B cell (primary cell): ENCODE data around the gene TMEM232. TPM values are rescaled to one million over a fixed set of nuclear protein-coding genes. Genes with fewer than 3 reads are reported as not detected.

Experiments
- ATAC-seq: fragments of 200-7000 bp; cut with Tn5 transposase; one replicate; pipeline ENCODE4 v1.10.0; 2021; ENCODE audit warnings: low read depth, mild to moderate bottlenecking, moderate number of reproducible peaks, moderate library complexity
- CTCF ChIA-PET: fragments of 350-600 bp; sonication (Branson Sonifier 250); formaldehyde crosslinking; loops from one replicate; lab custom pipeline; 2021; ENCODE audit warnings: antibody characterized with exemption, inconsistent platforms; lab: Charles Lee
- POLR2A ChIA-PET: fragments of 350-600 bp; sonication (Branson Sonifier 250); formaldehyde crosslinking; loops from one replicate; lab custom pipeline; 2021; ENCODE audit warnings: antibody characterized with exemption; lab: Charles Lee
- DNase-seq: peaks from one replicate; pipeline ENCODE4 v3.0.0; 2013
- H2AFZ ChIP-seq: 2 replicates; pipeline ENCODE4 v1.6.1; 2012; ENCODE audit warnings: mild to moderate bottlenecking, low read depth, low read length; ENCODE audit not compliant: insufficient read depth, poor library complexity, severe bottlenecking
- H3K27ac ChIP-seq, 2 donors: 1 replicate in 1 of 2; 2 replicates in 1 of 2; pipeline ENCODE4 v1.5.1; 2012 to 2013; ENCODE audit warnings: low read length in 2 of 2, mild to moderate bottlenecking in 2 of 2, moderate library complexity in 1 of 2
- H3K27me3 ChIP-seq, 4 experiments: fragments of 200-600 bp in 1 of 4; sonication (generic) in 1 of 4; replicated peaks in 1 of 4; 1 replicate in 2 of 4; 2 replicates in 2 of 4; pipeline versions ENCODE4 v1.6.1 to v1.7.0; 2013 to 2016; ENCODE audit warnings: low read length in 3 of 4, mild to moderate bottlenecking in 2 of 4, mixed read lengths in 1 of 4, moderate library complexity in 1 of 4; ENCODE audit not compliant: insufficient read depth in 4 of 4, control insufficient read depth in 3 of 4; ENCODE audit errors: control extremely low read depth in 1 of 4
- H3K36me3 ChIP-seq, 2 experiments: replicated peaks in 1 of 2; 1 replicate in 1 of 2; 2 replicates in 1 of 2; pipeline versions ENCODE4 v1.6.1 to v1.7.1; 2013; ENCODE audit warnings: low read length in 1 of 2; ENCODE audit not compliant: insufficient read depth in 2 of 2, control insufficient read depth in 1 of 2; ENCODE audit errors: control extremely low read depth in 1 of 2, extremely low read depth in 1 of 2
- H3K4me1 ChIP-seq, 2 donors: fragments of 200-600 bp in 1 of 2; sonication (generic) in 1 of 2; 1 replicate in 1 of 2; 2 replicates in 1 of 2; pipeline versions ENCODE4 v1.5.1 to v1.6.1; 2013 to 2017; ENCODE audit warnings: low read length in 2 of 2; ENCODE audit not compliant: control insufficient read depth in 2 of 2, insufficient read depth in 2 of 2
- H3K4me2 ChIP-seq: replicated peaks from 2 replicates; pipeline ENCODE3; 2012; ENCODE audit warnings: mild to moderate bottlenecking, low read depth, low read length; ENCODE audit not compliant: poor library complexity, severe bottlenecking
- H3K4me3 ChIP-seq, 5 experiments: fragments of 200-600 bp in 1 of 5; sonication (generic) in 1 of 5; 1 replicate in 3 of 5; 2 replicates in 2 of 5; pipeline versions ENCODE4 v1.5.1 to v1.7.0; 2011 to 2016; ENCODE audit warnings: low read length in 4 of 5, mild to moderate bottlenecking in 4 of 5, low read depth in 2 of 5, control low read depth in 1 of 5, moderate library complexity in 1 of 5; ENCODE audit not compliant: insufficient read depth in 1 of 5; ENCODE audit errors: control extremely low read depth in 1 of 5, extremely low read depth in 1 of 5
- H3K79me2 ChIP-seq: fragments of 200-600 bp; sonication (generic); one replicate; pipeline ENCODE4 v1.6.0; 2016; ENCODE audit warnings: low read length; ENCODE audit not compliant: control insufficient read depth, insufficient read depth
- H3K9ac ChIP-seq: fragments of 200-600 bp; sonication (generic); 2 replicates; pipeline ENCODE4 v1.6.1; 2017; ENCODE audit warnings: mild to moderate bottlenecking, low read length, moderate library complexity
- H3K9me3 ChIP-seq, 3 donors: one replicate each; pipeline versions ENCODE4 v1.6.1 to v1.7.1; 2013; ENCODE audit warnings: low read length in 2 of 3; ENCODE audit not compliant: control insufficient read depth in 2 of 3, insufficient read depth in 1 of 3; ENCODE audit errors: control extremely low read depth in 1 of 3
- H4K20me1 ChIP-seq: 2 replicates; pipeline ENCODE4 v1.6.0; 2012; ENCODE audit warnings: mild to moderate bottlenecking, low read length; ENCODE audit not compliant: insufficient read depth, control insufficient read depth, poor library complexity, severe bottlenecking
- H3K27ac Mint-ChIP-seq: one replicate; pipeline ENCODE4 v1.8.0; 2021; ENCODE audit warnings: mixed read lengths
- H3K27me3 Mint-ChIP-seq: one replicate; pipeline ENCODE4 v1.8.0; 2021; ENCODE audit warnings: mixed read lengths
- H3K4me1 Mint-ChIP-seq: one replicate; pipeline ENCODE4 v1.8.0; 2021; ENCODE audit warnings: mixed read lengths
- H3K4me3 Mint-ChIP-seq: one replicate; pipeline ENCODE4 v1.8.0; 2021; ENCODE audit warnings: mixed read lengths
- H3K9me3 Mint-ChIP-seq: one replicate; pipeline ENCODE4 v1.8.0; 2022; ENCODE audit warnings: mixed read lengths; ENCODE audit not compliant: insufficient read depth
- CTCF ChIP-seq: fragments of 200-600 bp; IDR thresholded peaks from one replicate; pipeline ENCODE4 v1.8.0; 2022; ENCODE audit warnings: antibody characterized with exemption, mild to moderate bottlenecking
- EZH2 ChIP-seq: IDR thresholded peaks from 2 replicates; pipeline ENCODE4 v1.6.1; 2012; ENCODE audit warnings: borderline replicate concordance, low read depth, mild to moderate bottlenecking, moderate library complexity, low read length; ENCODE audit not compliant: insufficient read depth, poor library complexity, severe bottlenecking
- WGBS: methylation state at CpG from one replicate; pipeline ENCODE4 v1.1.5; 2013; ENCODE audit warnings: missing lambda C conversion rate; ENCODE audit not compliant: insufficient coverage; 5-methylcytosine and 5-hydroxymethylcytosine counted together
- intact Hi-C: fragments of 100-400 bp; cut with micrococcal nuclease; formaldehyde crosslinking; loops from one replicate; pipeline ENCODE4 v1.10.0; 2022
- polyA plus RNA-seq: library from polyadenylated mRNA; depleted of rRNA; stranded (reverse); fragments of >200 nt; gene quantifications from 2 replicates; pipeline ENCODE4 v1.2.3, GENCODE V29; 2012
- total RNA-seq, 2 donors: library from RNA; stranded (reverse); fragments of 120-200 nt in 1 of 2; gene quantifications; 1 replicate in 1 of 2; 2 replicates in 1 of 2; pipeline versions ENCODE4 v1.2.3 to v1.2.4, GENCODE V29; 2013 to 2022

TMEM232 gene
- total and polyA plus RNA-seq, 2 donors (not counting 1 experiment from before 2014, with no cell fraction given) = 0.49 to 2.9 TPM

- no peak overlapping the region for H3K27ac ChIP-seq
- H3K27me3 ChIP-seq = no peaks in the 10 kb centered on the region
- ChIA-PET POLR2A (no interaction called here), CTCF (no interaction called here)
- H3K4me1 Mint-ChIP-seq = no peaks in the 10 kb centered on the region
- TF ChIP-seq CTCF (no peak), EZH2 (no peak)
- intact Hi-C loops = no loop called here
- H2AFZ ChIP-seq = no peak overlapping the region
- H3K4me1 ChIP-seq = no peaks in the 10 kb centered on the region
- H3K36me3 ChIP-seq = no peaks in the 10 kb centered on the region
- H3K9ac ChIP-seq = no peak overlapping the region
- H3K4me3 Mint-ChIP-seq = no peak overlapping the region
- ATAC-seq = no peak
- H3K27me3 Mint-ChIP-seq = no peaks in the 10 kb centered on the region
- no peak overlapping the region for H3K27ac Mint-ChIP-seq
- no peaks in the 10 kb centered on the region for H3K9me3 Mint-ChIP-seq
- no peaks in the 10 kb centered on the region for H3K79me2 ChIP-seq
- DNase-seq = no peak
- H3K4me2 ChIP-seq = no peak overlapping the region
- H4K20me1 ChIP-seq = no peaks in the 10 kb centered on the region
- no CpG with 5 or more reads among the region's 4 CpGs for WGBS
- peaks cover 0 to 2% (median 0%) of the 10 kb centered on the region in 3 donors for H3K9me3 ChIP-seq
- H3K4me3 ChIP-seq = no peak overlapping the region
Observed at GRCh38 chr5:110496276-110496675, 230.2 kb downstream of the TMEM232 start.

- intact Hi-C loops = no loop called here
- no peak for ATAC-seq
- ChIA-PET CTCF (no interaction called here), POLR2A (no interaction called here)
- no peaks in the 10 kb centered on the region for H3K4me1 Mint-ChIP-seq
- no peaks in the 10 kb centered on the region for H3K79me2 ChIP-seq
- no peak overlapping the region for H3K4me2 ChIP-seq
- no peaks in the 10 kb centered on the region for H3K27me3 Mint-ChIP-seq
- no peak overlapping the region for H3K27ac Mint-ChIP-seq
- no peak for DNase-seq
- H3K27me3 ChIP-seq = no peaks in the 10 kb centered on the region
- H3K36me3 ChIP-seq = no peaks in the 10 kb centered on the region
- no peaks in the 10 kb centered on the region for H3K4me1 ChIP-seq
- H2AFZ ChIP-seq = no peak overlapping the region
- H3K9me3 ChIP-seq = peaks cover 0 to 2% (median 0%) of the 10 kb centered on the region in 3 donors
- no peak overlapping the region for H3K4me3 Mint-ChIP-seq
- H3K9ac ChIP-seq = no peak overlapping the region
- no peaks in the 10 kb centered on the region for H4K20me1 ChIP-seq
- TF ChIP-seq CTCF (no peak), EZH2 (no peak)
- no peak overlapping the region for H3K4me3 ChIP-seq
- no peak overlapping the region for H3K27ac ChIP-seq
- H3K9me3 Mint-ChIP-seq = no peaks in the 10 kb centered on the region
Observed at GRCh38 chr5:110492446-110492845, 234.0 kb downstream of the TMEM232 start.
